DMS53 treated with DMSO at 0.1 percent for 48 hours (cell line): ENCODE measurements around the gene SLITRK5.

Experiments
- DNase-seq: peaks from one replicate; lab custom pipeline; 2025; ENCODE audit not compliant: unreplicated experiment; lab: John Stamatoyannopoulos, UW

The SLITRK5 gene

GRCh38 chr13:87671031-87671752 lies at the start of gene SLITRK5:
TSS of gene SLITRK5 (plus strand) at chr13:87671371. CDS start at chr13:87675389, 4,018 bp downstream.
- DNase-seq: peak; percentile 63

GRCh38 chr13:87622971-87623370 lies 48.2 kb upstream of the SLITRK5 start:
- no peak for DNase-seq

GRCh38 chr13:87656306-87656705 lies 14.9 kb upstream of the SLITRK5 start:
- no peak for DNase-seq

- no peak for DNase-seq
Measured at GRCh38 chr13:87661471-87661870, 9.7 kb upstream of the SLITRK5 start.

GRCh38 chr13:87666831-87667230 lies 4.3 kb upstream of the SLITRK5 start:
- DNase-seq: peak; percentile 40

GRCh38 chr13:87667686-87668085 lies 3.5 kb upstream of the SLITRK5 start:
- DNase-seq: no peak

GRCh38 chr13:87669379-87669978 lies 1.7 kb upstream of the SLITRK5 start:
- DNase-seq: peak; percentile 30

GRCh38 chr13:87671753-87672605 lies 808 bp downstream of the SLITRK5 start:
- no peak for DNase-seq

GRCh38 chr13:87674247-87674738 lies 3.1 kb downstream of the SLITRK5 start:
- DNase-seq: no peak

- no peak for DNase-seq
Measured at GRCh38 chr13:87675851-87676250, 4.7 kb downstream of the SLITRK5 start.

- no peak for DNase-seq
Measured at GRCh38 chr13:87676254-87677042, 5.3 kb downstream of the SLITRK5 start.

GRCh38 chr13:87677043-87677495 lies 5.9 kb downstream of the SLITRK5 start:
- no peak for DNase-seq

- DNase-seq: no peak
Measured at GRCh38 chr13:87677496-87678371, 6.6 kb downstream of the SLITRK5 start.

- DNase-seq: no peak
Measured at GRCh38 chr13:87678372-87678752, 7.2 kb downstream of the SLITRK5 start.

GRCh38 chr13:87680298-87680697 lies 9.1 kb downstream of the SLITRK5 start:
- DNase-seq: peak; percentile 60

GRCh38 chr13:87684850-87685742 lies 13.9 kb downstream of the SLITRK5 start:
- no peak for DNase-seq

- no peak for DNase-seq
Measured at GRCh38 chr13:87696458-87696857, 25.3 kb downstream of the SLITRK5 start.

GRCh38 chr13:87698268-87698667 lies 27.1 kb downstream of the SLITRK5 start:
- no peak for DNase-seq

- DNase-seq: no peak
Measured at GRCh38 chr13:87709947-87710346, 38.8 kb downstream of the SLITRK5 start.
